Caco-2 (cell line): Measurements from ENCODE around the gene CDC42SE1. TPM values are rescaled to one million over a fixed set of nuclear protein-coding genes. Genes with fewer than 3 reads are reported as not detected.

Source experiments
- BruUV-seq: library from RNA; stranded (reverse); fragments of 400-500 nt; replicated peaks from 2 replicates; lab custom pipeline; 2021; lab: Mats Ljungman, UMichigan
- CTCF ChIA-PET: fragments of 300-600 bp; sonication (Branson Sonifier 250); formaldehyde crosslinking; loops from one replicate; lab custom pipeline; 2022; ENCODE audit warnings: antibody characterized with exemption; lab: Charles Lee
- POLR2A ChIA-PET: fragments of 300-600 bp; sonication (Branson Sonifier 250); formaldehyde crosslinking; loops from one replicate; lab custom pipeline; 2022; ENCODE audit warnings: antibody characterized with exemption; lab: Charles Lee
- DNase-seq, 2 experiments: peaks; one replicate each; pipeline versions ENCODE4 v3.0.0 to v3.0.0-alpha.2; 2020 to 2022
- H3K27me3 ChIP-seq: replicated peaks from 2 replicates; pipeline ENCODE4 v1.6.0; 2011; ENCODE audit warnings: low read length; ENCODE audit not compliant: control insufficient read depth, insufficient read depth
- H3K36me3 ChIP-seq: 2 replicates; pipeline ENCODE4 v1.5.1; 2011; ENCODE audit warnings: low read length; ENCODE audit not compliant: control insufficient read depth, insufficient read depth
- H3K4me1 ChIP-seq: fragments of 250-450 bp; sonication (Bioruptor Pico); 2 replicates; pipeline ENCODE4 v1.5.1; 2020; ENCODE audit warnings: mild to moderate bottlenecking
- H3K4me3 ChIP-seq: 2 replicates; pipeline ENCODE4 v1.5.1; 2011; ENCODE audit warnings: low read depth, mild to moderate bottlenecking, control low read depth, low read length
- H3K9me3 ChIP-seq: fragments of 250-450 bp; sonication (Bioruptor Pico); 2 replicates; pipeline ENCODE4 v1.5.1; 2020; ENCODE audit warnings: mild to moderate bottlenecking, moderate library complexity
- H3K27ac Mint-ChIP-seq: one replicate; pipeline ENCODE4 v1.8.0; 2022; ENCODE audit warnings: mixed read lengths; ENCODE audit not compliant: unreplicated experiment
- H3K27me3 Mint-ChIP-seq: one replicate; pipeline ENCODE4 v1.8.0; 2022; ENCODE audit warnings: mixed read lengths; ENCODE audit not compliant: insufficient read depth, unreplicated experiment
- H3K36me3 Mint-ChIP-seq: one replicate; pipeline ENCODE4 v1.8.0; 2022; ENCODE audit warnings: mild to moderate bottlenecking, mixed read lengths; ENCODE audit not compliant: insufficient read depth, unreplicated experiment
- H3K4me1 Mint-ChIP-seq: one replicate; pipeline ENCODE4 v1.8.0; 2022; ENCODE audit warnings: low read depth, mixed read lengths; ENCODE audit not compliant: unreplicated experiment
- H3K4me3 Mint-ChIP-seq: one replicate; pipeline ENCODE4 v1.8.0; 2022; ENCODE audit warnings: mild to moderate bottlenecking, moderate library complexity, mixed read lengths; ENCODE audit not compliant: unreplicated experiment
- H3K9me3 Mint-ChIP-seq: one replicate; pipeline ENCODE4 v1.8.0; 2022; ENCODE audit warnings: mixed read lengths; ENCODE audit not compliant: unreplicated experiment
- CTCF ChIP-seq, 2 experiments: fragments of 200-600 bp in 1 of 2; IDR thresholded peaks; 1 replicate in 1 of 2; 2 replicates in 1 of 2; pipeline versions ENCODE4 v1.5.1 to v1.8.0; 2011 to 2022; ENCODE audit warnings: antibody characterized with exemption in 1 of 2, control low read depth in 1 of 2, inconsistent platforms in 1 of 2, low read depth in 1 of 2, low read length in 1 of 2, mild to moderate bottlenecking in 1 of 2, moderate library complexity in 1 of 2; ENCODE audit not compliant: insufficient read depth in 1 of 2, severe bottlenecking in 1 of 2, unreplicated experiment in 1 of 2
- intact Hi-C: fragments of 100-400 bp; cut with micrococcal nuclease; formaldehyde crosslinking; loops from one replicate; pipeline ENCODE4 v1.10.0; 2022; ENCODE audit not compliant: unreplicated experiment
- total RNA-seq: library from RNA; stranded (reverse); gene quantifications from 2 replicates; pipeline ENCODE4 v1.2.3, GENCODE V29; 2022

CDC42SE1 gene
- total RNA-seq, 1 experiment from 2014 or later: 59.4 TPM

GRCh38 chr1:151050051-151050688 lies 9.3 kb downstream of the CDC42SE1 start:
- no peaks in the 10 kb centered on the region for H3K9me3 ChIP-seq
- Mint-ChIP-seq H3K27me3 (no peaks in the 10 kb centered on the region), H3K27ac (no peak overlapping the region), H3K4me1 (peaks cover 4% of the 10 kb centered on the region), H3K4me3 (no peak overlapping the region), H3K9me3 (no peaks in the 10 kb centered on the region), H3K36me3 (peaks cover 64% of the 10 kb centered on the region)
- no TSS peak for BruUV-seq
- CTCF ChIA-PET: interaction anchor here (0.9 kb wide), 2 partner anchors 22 to 37 kb away, joined by 3 read pairs; no protein-coding TSS in a partner anchor
- no peak for TF ChIP-seq CTCF (IDR thresholded peaks at IDR 0.05; ENCODE audit: insufficient read depth in 1 of 2, low read depth in 1 of 2, low read length in 1 of 2, severe bottlenecking in 1 of 2, unreplicated experiment in 1 of 2)
- peaks cover 6% of the 10 kb centered on the region for H3K36me3 ChIP-seq
- no peaks in the 10 kb centered on the region for H3K27me3 ChIP-seq
- POLR2A ChIA-PET: no interaction called here
- intact Hi-C loops: no loop called here
- no peak for DNase-seq
- peaks cover 4% of the 10 kb centered on the region for H3K4me1 ChIP-seq
- H3K4me3 ChIP-seq: no peak overlapping the region

GRCh38 chr1:151049458-151049857 lies 10.0 kb downstream of the CDC42SE1 start:
- H3K4me1 ChIP-seq: peaks cover 4% of the 10 kb centered on the region
- TF ChIP-seq CTCF (IDR thresholded peaks at IDR 0.05; ENCODE audit: insufficient read depth in 1 of 2, low read depth in 1 of 2, low read length in 1 of 2, severe bottlenecking in 1 of 2, unreplicated experiment in 1 of 2): no peak
- BruUV-seq: no TSS peak
- no peak overlapping the region for H3K4me3 ChIP-seq
- Mint-ChIP-seq H3K27me3 (no peaks in the 10 kb centered on the region), H3K4me1 (no peaks in the 10 kb centered on the region), H3K36me3 (peaks cover 57% of the 10 kb centered on the region), H3K4me3 (peak overlapping the region; percentile 81), H3K27ac (no peak overlapping the region), H3K9me3 (no peaks in the 10 kb centered on the region)
- H3K36me3 ChIP-seq: peaks cover 6% of the 10 kb centered on the region; the same call in 1 of the 2 replicates
- intact Hi-C loops: no loop called here
- H3K9me3 ChIP-seq: no peaks in the 10 kb centered on the region
- DNase-seq: no peak
- no peaks in the 10 kb centered on the region for H3K27me3 ChIP-seq
- CTCF ChIA-PET: interaction anchor here (0.6 to 0.9 kb wide), 3 partner anchors 22 to 234 kb away, joined by 3 read pairs; no protein-coding TSS in a partner anchor
- POLR2A ChIA-PET: no interaction called here

GRCh38 chr1:151048645-151049032 lies 10.8 kb downstream of the CDC42SE1 start:
- H3K27ac Mint-ChIP-seq: peak overlapping the region; percentile 74
- no TSS peak for BruUV-seq
- Histone ChIP-seq H3K27me3 (no peaks in the 10 kb centered on the region), H3K36me3 (no peaks in the 10 kb centered on the region), H3K9me3 (no peaks in the 10 kb centered on the region), H3K4me1 (peaks cover 4% of the 10 kb centered on the region), H3K4me3 (peak overlapping the region; percentile 72)
- TF ChIP-seq CTCF (IDR thresholded peaks at IDR 0.05; ENCODE audit: insufficient read depth in 1 of 2, low read depth in 1 of 2, low read length in 1 of 2, severe bottlenecking in 1 of 2, unreplicated experiment in 1 of 2): peak in 1 of 2 experiments; percentile 56
- no peaks in the 10 kb centered on the region for H3K27me3 Mint-ChIP-seq
- H3K36me3 Mint-ChIP-seq: peaks cover 49% of the 10 kb centered on the region
- peak overlapping the region; percentile 81 for H3K4me3 Mint-ChIP-seq
- ChIA-PET CTCF (interaction anchor here (1.0 to 1.5 kb wide), 6 partner anchors 10 to 53 kb away, joined by 3 to 15 read pairs (median 6); partner anchors contain the start of genes CDC42SE1, MINDY1 and MLLT11), POLR2A (interaction anchor here (0.6 to 1.1 kb wide), 2 partner anchors 42 to 66 kb away, joined by 3 to 5 read pairs; partner anchors contain the start of gene MINDY1)
- no peaks in the 10 kb centered on the region for H3K9me3 Mint-ChIP-seq
- H3K4me1 Mint-ChIP-seq: no peaks in the 10 kb centered on the region
- no peak for DNase-seq
- intact Hi-C loops: loop anchor here (1.0 kb wide), 1 partner anchor 35 kb away; no protein-coding TSS in a partner anchor
